ENCODE data around the gene CDS2.

CDS2 gene

GRCh38 chr20:5192570-5193431 lies 66.0 kb downstream of the CDS2 start:
- no peak overlapping the region for H3K18ac ChIP-seq (ENCODE audit: low read length)
- no peak overlapping the region for H2BK5ac ChIP-seq (ENCODE audit: low read length)
- H3K36me3 ChIP-seq (ENCODE audit: control insufficient read depth, insufficient read depth, low read length), result peaks cover 7% of the 10 kb centered on the region
- no peak overlapping the region for H3K4me2 ChIP-seq (ENCODE audit: low read length)
- WGBS (ENCODE audit: extremely low coverage, insufficient coverage, low lambda C conversion rate), result no CpG with 5 or more reads among the region's 9 CpGs
- DNase-seq, result no peak
- no peak overlapping the region for H4K8ac ChIP-seq (ENCODE audit: low read depth, low read length)
- H3K79me2 ChIP-seq (ENCODE audit: control insufficient read depth, insufficient read depth, low read length), result no peaks in the 10 kb centered on the region
- no peak overlapping the region for H3K23ac ChIP-seq (ENCODE audit: low read length)
- H2BK120ac ChIP-seq (ENCODE audit: low read depth, low read length), result no peak overlapping the region
- H3K56ac ChIP-seq (ENCODE audit: low read length), result no peak overlapping the region
- H2AK5ac ChIP-seq (ENCODE audit: low read length), result no peak overlapping the region
- H3K9ac ChIP-seq (ENCODE audit: low read length), result no peak overlapping the region
- H3K27ac ChIP-seq (ENCODE audit: low read depth, low read length), result no peak overlapping the region
- H4K5ac ChIP-seq (ENCODE audit: low read length), result no peak overlapping the region
- no peaks in the 10 kb centered on the region for H3K4me1 ChIP-seq (ENCODE audit: control insufficient read depth, low read depth, low read length)
- no peaks in the 10 kb centered on the region for H3K27me3 ChIP-seq (ENCODE audit: insufficient read depth, low read length, poor library complexity)
- H3K4ac ChIP-seq (ENCODE audit: low read depth, low read length), result no peak overlapping the region
- H3K79me1 ChIP-seq (ENCODE audit: low read length), result no peaks in the 10 kb centered on the region
- no peak overlapping the region for H2BK15ac ChIP-seq (replicated peaks; ENCODE audit: low read depth)
- H3K4me3 ChIP-seq (ENCODE audit: low read length), result no peak overlapping the region

DNA sequence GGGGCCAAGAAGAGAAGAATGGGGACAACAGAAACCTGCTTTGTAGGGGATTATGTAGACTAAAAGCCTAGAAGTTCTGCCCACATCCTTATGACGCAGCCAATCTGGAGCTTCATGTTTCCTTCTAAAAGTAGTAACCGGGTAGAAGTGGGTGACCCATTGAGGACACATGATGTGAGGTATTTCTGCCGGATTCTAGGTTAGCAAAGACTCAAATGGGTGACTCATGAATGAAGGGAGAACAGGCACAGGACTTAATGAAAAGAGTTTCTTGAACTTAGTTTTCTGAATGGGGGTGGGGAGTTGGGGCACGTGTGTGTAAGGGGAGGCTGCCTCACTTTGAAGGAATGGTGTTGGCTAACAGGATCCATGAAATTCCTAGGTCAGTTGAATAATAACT lies 68.8 kb downstream of the CDS2 start:
- Histone ChIP-seq H3K27ac (ENCODE audit: low read depth, low read length) (no peak overlapping the region), H3K9ac (ENCODE audit: low read length) (no peak overlapping the region)

DNA sequence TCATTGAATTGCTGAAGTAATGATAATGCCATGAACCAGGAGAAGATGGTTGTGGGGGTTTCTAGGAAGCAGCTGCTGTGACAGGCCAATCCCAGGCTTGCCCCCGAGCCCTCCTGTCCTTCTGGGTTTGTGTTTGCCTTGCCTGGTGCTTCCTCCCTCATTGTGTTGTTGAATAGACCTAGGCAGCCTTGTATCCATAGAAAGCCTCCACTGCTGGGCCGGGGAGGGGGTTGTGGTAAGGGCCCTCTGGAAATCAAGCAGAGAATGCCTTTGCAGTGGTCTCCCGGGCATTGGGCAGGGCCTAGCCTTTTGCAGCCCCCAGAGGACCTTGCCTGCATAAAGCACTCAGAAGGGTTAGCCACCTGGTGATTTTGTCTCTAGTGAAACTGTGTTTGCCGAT lies 69.3 kb downstream of the CDS2 start:
- no peak for DNase-seq
- Histone ChIP-seq H3K79me1 (ENCODE audit: low read length) (no peaks in the 10 kb centered on the region), H3K56ac (ENCODE audit: low read length) (no peak overlapping the region), H3K4me3 (ENCODE audit: low read length) (no peak overlapping the region), H2BK15ac (replicated peaks; ENCODE audit: low read depth) (no peak overlapping the region), H3K4me1 (ENCODE audit: control insufficient read depth, low read depth, low read length) (no peaks in the 10 kb centered on the region), H3K23ac (ENCODE audit: low read length) (no peak overlapping the region), H3K36me3 (ENCODE audit: control insufficient read depth, insufficient read depth, low read length) (no peaks in the 10 kb centered on the region), H2BK120ac (ENCODE audit: low read depth, low read length) (no peak overlapping the region), H2AK5ac (ENCODE audit: low read length) (no peak overlapping the region), H3K27ac (ENCODE audit: low read depth, low read length) (no peak overlapping the region), H4K5ac (ENCODE audit: low read length) (no peak overlapping the region), H3K4ac (ENCODE audit: low read depth, low read length) (no peak overlapping the region), H3K4me2 (ENCODE audit: low read length) (no peak overlapping the region), H2BK5ac (ENCODE audit: low read length) (no peak overlapping the region), H3K9ac (ENCODE audit: low read length) (no peak overlapping the region), H3K18ac (ENCODE audit: low read length) (no peak overlapping the region), H4K8ac (ENCODE audit: low read depth, low read length) (no peak overlapping the region), H3K79me2 (ENCODE audit: control insufficient read depth, insufficient read depth, low read length) (no peaks in the 10 kb centered on the region), H3K27me3 (ENCODE audit: insufficient read depth, low read length, poor library complexity) (no peaks in the 10 kb centered on the region)
- no CpG with 5 or more reads among the region's 4 CpGs for WGBS (ENCODE audit: extremely low coverage, insufficient coverage, low lambda C conversion rate)

More for the DNA sequence above, 68.8 kb downstream of the CDS2 start:
- H2BK5ac ChIP-seq (ENCODE audit: low read length), result no peak overlapping the region
- H4K5ac ChIP-seq (ENCODE audit: low read length), result no peak overlapping the region
- no peaks in the 10 kb centered on the region for H3K27me3 ChIP-seq (ENCODE audit: insufficient read depth, low read length, poor library complexity)
- no peak for DNase-seq
- WGBS (ENCODE audit: extremely low coverage, insufficient coverage, low lambda C conversion rate), result no CpG with 5 or more reads among the region's 4 CpGs
- no peak overlapping the region for H3K56ac ChIP-seq (ENCODE audit: low read length)
- no peak overlapping the region for H2AK5ac ChIP-seq (ENCODE audit: low read length)
- no peak overlapping the region for H3K23ac ChIP-seq (ENCODE audit: low read length)
- H3K4me1 ChIP-seq (ENCODE audit: control insufficient read depth, low read depth, low read length), result no peaks in the 10 kb centered on the region
- H3K4me2 ChIP-seq (ENCODE audit: low read length), result no peak overlapping the region
- H3K79me2 ChIP-seq (ENCODE audit: control insufficient read depth, insufficient read depth, low read length), result no peaks in the 10 kb centered on the region
- no peak overlapping the region for H3K18ac ChIP-seq (ENCODE audit: low read length)
- no peaks in the 10 kb centered on the region for H3K36me3 ChIP-seq (ENCODE audit: control insufficient read depth, insufficient read depth, low read length)
- no peak overlapping the region for H2BK15ac ChIP-seq (replicated peaks; ENCODE audit: low read depth)
- H3K4me3 ChIP-seq (ENCODE audit: low read length), result no peak overlapping the region
- H3K79me1 ChIP-seq (ENCODE audit: low read length), result no peaks in the 10 kb centered on the region
- no peak overlapping the region for H4K8ac ChIP-seq (ENCODE audit: low read depth, low read length)
- H3K4ac ChIP-seq (ENCODE audit: low read depth, low read length), result no peak overlapping the region
- H2BK120ac ChIP-seq (ENCODE audit: low read depth, low read length), result no peak overlapping the region

- Histone ChIP-seq H3K27ac (ENCODE audit: low read depth, low read length) (no peak overlapping the region), H3K79me2 (ENCODE audit: control insufficient read depth, insufficient read depth, low read length) (no peaks in the 10 kb centered on the region), H3K79me1 (ENCODE audit: low read length) (no peaks in the 10 kb centered on the region), H3K56ac (ENCODE audit: low read length) (no peak overlapping the region), H3K4me2 (ENCODE audit: low read length) (no peak overlapping the region), H2BK5ac (ENCODE audit: low read length) (no peak overlapping the region), H2AK5ac (ENCODE audit: low read length) (no peak overlapping the region), H3K36me3 (ENCODE audit: control insufficient read depth, insufficient read depth, low read length) (no peaks in the 10 kb centered on the region), H2BK15ac (replicated peaks; ENCODE audit: low read depth) (no peak overlapping the region), H3K4me1 (ENCODE audit: control insufficient read depth, low read depth, low read length) (no peaks in the 10 kb centered on the region), H3K4me3 (ENCODE audit: low read length) (no peak overlapping the region), H2BK120ac (ENCODE audit: low read depth, low read length) (no peak overlapping the region), H3K23ac (ENCODE audit: low read length) (no peak overlapping the region), H3K9ac (ENCODE audit: low read length) (no peak overlapping the region), H3K18ac (ENCODE audit: low read length) (no peak overlapping the region), H3K27me3 (ENCODE audit: insufficient read depth, low read length, poor library complexity) (no peaks in the 10 kb centered on the region), H3K4ac (ENCODE audit: low read depth, low read length) (no peak overlapping the region), H4K8ac (ENCODE audit: low read depth, low read length) (no peak overlapping the region), H4K5ac (ENCODE audit: low read length) (no peak overlapping the region)
- DNase-seq, result no peak
- WGBS (ENCODE audit: extremely low coverage, insufficient coverage, low lambda C conversion rate), result no CpG with 5 or more reads among the region's 11 CpGs
Measured at GRCh38 chr20:5197270-5197827, 70.5 kb downstream of the CDS2 start.

- Histone ChIP-seq H4K8ac (ENCODE audit: low read depth, low read length) (no peak overlapping the region), H4K5ac (ENCODE audit: low read length) (no peak overlapping the region), H2BK120ac (ENCODE audit: low read depth, low read length) (no peak overlapping the region), H3K79me2 (ENCODE audit: control insufficient read depth, insufficient read depth, low read length) (no peaks in the 10 kb centered on the region), H3K4me1 (ENCODE audit: control insufficient read depth, low read depth, low read length) (no peaks in the 10 kb centered on the region), H3K9ac (ENCODE audit: low read length) (no peak overlapping the region), H2AK5ac (ENCODE audit: low read length) (no peak overlapping the region), H3K27me3 (ENCODE audit: insufficient read depth, low read length, poor library complexity) (no peaks in the 10 kb centered on the region), H3K56ac (ENCODE audit: low read length) (no peak overlapping the region), H3K23ac (ENCODE audit: low read length) (no peak overlapping the region), H2BK5ac (ENCODE audit: low read length) (no peak overlapping the region), H3K36me3 (ENCODE audit: control insufficient read depth, insufficient read depth, low read length) (no peaks in the 10 kb centered on the region), H3K79me1 (ENCODE audit: low read length) (no peaks in the 10 kb centered on the region), H3K4ac (ENCODE audit: low read depth, low read length) (no peak overlapping the region), H2BK15ac (replicated peaks; ENCODE audit: low read depth) (no peak overlapping the region), H3K4me2 (ENCODE audit: low read length) (no peak overlapping the region), H3K18ac (ENCODE audit: low read length) (no peak overlapping the region), H3K27ac (ENCODE audit: low read depth, low read length) (no peak overlapping the region), H3K4me3 (ENCODE audit: low read length) (no peak overlapping the region)
- no CpG with 5 or more reads among the region's 10 CpGs for WGBS (ENCODE audit: extremely low coverage, insufficient coverage, low lambda C conversion rate)
- no peak for DNase-seq
Measured at GRCh38 chr20:5197847-5198650, 71.2 kb downstream of the CDS2 start.
